IPS-15b (cell line): Measurements from ENCODE around the gene SPATA20.

Experiments
- H3K27me3 ChIP-seq: one replicate; pipeline ENCODE4 v1.6.1; 2013; ENCODE audit warnings: low read length; ENCODE audit not compliant: control insufficient read depth, insufficient read depth
- H3K36me3 ChIP-seq: one replicate; pipeline ENCODE4 v1.6.1; 2013; ENCODE audit warnings: low read length; ENCODE audit not compliant: control insufficient read depth, insufficient read depth
- H3K4me1 ChIP-seq: one replicate; pipeline ENCODE4 v1.6.1; 2013; ENCODE audit warnings: mild to moderate bottlenecking, low read length; ENCODE audit not compliant: control insufficient read depth, insufficient read depth
- H3K4me3 ChIP-seq: one replicate; pipeline ENCODE4 v1.5.1; 2013; ENCODE audit warnings: low read depth, low read length
- H3K9ac ChIP-seq: one replicate; pipeline ENCODE4 v1.6.1; 2013; ENCODE audit warnings: low read depth, mild to moderate bottlenecking, low read length
- H3K9me3 ChIP-seq: one replicate; pipeline ENCODE4 v1.6.1; 2013; ENCODE audit warnings: mild to moderate bottlenecking, low read length; ENCODE audit not compliant: control insufficient read depth, insufficient read depth

SPATA20 gene

GRCh38 chr17:50577451-50577954 lies 30.5 kb downstream of the SPATA20 start:
- no peak overlapping the region for H3K4me3 ChIP-seq
- H3K9me3 ChIP-seq = no peaks in the 10 kb centered on the region
- H3K9ac ChIP-seq = no peak overlapping the region
- H3K4me1 ChIP-seq = peaks cover 3% of the 10 kb centered on the region
- H3K36me3 ChIP-seq = no peaks in the 10 kb centered on the region
- H3K27me3 ChIP-seq = no peaks in the 10 kb centered on the region

- H3K27me3 ChIP-seq = no peaks in the 10 kb centered on the region
- H3K9ac ChIP-seq = no peak overlapping the region
Observed at GRCh38 chr17:50578173-50578572, 31.2 kb downstream of the SPATA20 start.

GRCh38 chr17:50579399-50579798 lies 32.4 kb downstream of the SPATA20 start:
- no peaks in the 10 kb centered on the region for H3K27me3 ChIP-seq
- no peak overlapping the region for H3K9ac ChIP-seq
- no peaks in the 10 kb centered on the region for H3K36me3 ChIP-seq
- H3K4me1 ChIP-seq = peaks cover 3% of the 10 kb centered on the region
- no peak overlapping the region for H3K4me3 ChIP-seq
- no peaks in the 10 kb centered on the region for H3K9me3 ChIP-seq

More at GRCh38 chr17:50578173-50578572, 31.2 kb downstream of the SPATA20 start:
- H3K4me3 ChIP-seq = no peak overlapping the region
- peaks cover 3% of the 10 kb centered on the region for H3K4me1 ChIP-seq
- no peaks in the 10 kb centered on the region for H3K9me3 ChIP-seq
- H3K36me3 ChIP-seq = no peaks in the 10 kb centered on the region

- Histone ChIP-seq H3K36me3 (no peaks in the 10 kb centered on the region), H3K4me1 (peaks cover 3% of the 10 kb centered on the region), H3K9ac (no peak overlapping the region), H3K9me3 (no peaks in the 10 kb centered on the region), H3K4me3 (no peak overlapping the region), H3K27me3 (no peaks in the 10 kb centered on the region)
Observed at GRCh38 chr17:50580646-50581045, 33.7 kb downstream of the SPATA20 start.

GRCh38 chr17:50581316-50581715 lies 34.3 kb downstream of the SPATA20 start:
- H3K36me3 ChIP-seq = no peaks in the 10 kb centered on the region
- H3K9me3 ChIP-seq = no peaks in the 10 kb centered on the region
- H3K4me3 ChIP-seq = no peak overlapping the region
- H3K9ac ChIP-seq = no peak overlapping the region
- peaks cover 3% of the 10 kb centered on the region for H3K4me1 ChIP-seq
- H3K27me3 ChIP-seq = no peaks in the 10 kb centered on the region

- Histone ChIP-seq H3K4me3 (no peak overlapping the region), H3K9ac (no peak overlapping the region)
Observed at GRCh38 chr17:50582741-50583140, 35.8 kb downstream of the SPATA20 start.

GRCh38 chr17:50583641-50584040 lies 36.7 kb downstream of the SPATA20 start:
- no peaks in the 10 kb centered on the region for H3K9me3 ChIP-seq
- H3K9ac ChIP-seq = no peak overlapping the region
- H3K36me3 ChIP-seq = no peaks in the 10 kb centered on the region
- H3K4me1 ChIP-seq = peaks cover 3% of the 10 kb centered on the region
- H3K4me3 ChIP-seq = no peak overlapping the region
- no peaks in the 10 kb centered on the region for H3K27me3 ChIP-seq

More at GRCh38 chr17:50582741-50583140, 35.8 kb downstream of the SPATA20 start:
- H3K27me3 ChIP-seq = no peaks in the 10 kb centered on the region
- no peaks in the 10 kb centered on the region for H3K36me3 ChIP-seq
- H3K4me1 ChIP-seq = peaks cover 3% of the 10 kb centered on the region
- H3K9me3 ChIP-seq = no peaks in the 10 kb centered on the region

GRCh38 chr17:50584116-50584515 lies 37.1 kb downstream of the SPATA20 start:
- H3K9ac ChIP-seq = no peak overlapping the region
- H3K4me1 ChIP-seq = peaks cover 3% of the 10 kb centered on the region
- no peak overlapping the region for H3K4me3 ChIP-seq
- no peaks in the 10 kb centered on the region for H3K9me3 ChIP-seq
- no peaks in the 10 kb centered on the region for H3K27me3 ChIP-seq
- H3K36me3 ChIP-seq = no peaks in the 10 kb centered on the region

GRCh38 chr17:50584749-50585148 lies 37.8 kb downstream of the SPATA20 start:
- Histone ChIP-seq H3K4me3 (no peak overlapping the region), H3K36me3 (no peaks in the 10 kb centered on the region), H3K9ac (no peak overlapping the region), H3K27me3 (no peaks in the 10 kb centered on the region), H3K4me1 (peaks cover 3% of the 10 kb centered on the region), H3K9me3 (no peaks in the 10 kb centered on the region)

GRCh38 chr17:50585346-50585745 lies 38.4 kb downstream of the SPATA20 start:
- Histone ChIP-seq H3K9me3 (no peaks in the 10 kb centered on the region), H3K27me3 (no peaks in the 10 kb centered on the region), H3K4me1 (peaks cover 3% of the 10 kb centered on the region)

GRCh38 chr17:50585891-50586290 lies 38.9 kb downstream of the SPATA20 start:
- H3K4me3 ChIP-seq = no peak overlapping the region
- no peaks in the 10 kb centered on the region for H3K4me1 ChIP-seq
- no peaks in the 10 kb centered on the region for H3K27me3 ChIP-seq
- no peaks in the 10 kb centered on the region for H3K36me3 ChIP-seq
- no peaks in the 10 kb centered on the region for H3K9me3 ChIP-seq
- no peak overlapping the region for H3K9ac ChIP-seq

More at GRCh38 chr17:50585346-50585745, 38.4 kb downstream of the SPATA20 start:
- Histone ChIP-seq H3K36me3 (no peaks in the 10 kb centered on the region), H3K4me3 (no peak overlapping the region), H3K9ac (no peak overlapping the region)

GRCh38 chr17:50586421-50587247 lies 39.7 kb downstream of the SPATA20 start:
- no peaks in the 10 kb centered on the region for H3K4me1 ChIP-seq
- H3K36me3 ChIP-seq = no peaks in the 10 kb centered on the region
- no peak overlapping the region for H3K9ac ChIP-seq
- no peaks in the 10 kb centered on the region for H3K27me3 ChIP-seq
- H3K9me3 ChIP-seq = no peaks in the 10 kb centered on the region
- no peak overlapping the region for H3K4me3 ChIP-seq
